HG02642 (cell line): ENCODE measurements around the gene UNC5C.

Experiments
- ATAC-seq: cut with Tn5 transposase; IDR thresholded peaks from one replicate; pipeline ENCODE4 v1.9.1; 2021; ENCODE audit warnings: mild to moderate bottlenecking; ENCODE audit not compliant: unreplicated experiment, poor library complexity

The UNC5C gene

DNA sequence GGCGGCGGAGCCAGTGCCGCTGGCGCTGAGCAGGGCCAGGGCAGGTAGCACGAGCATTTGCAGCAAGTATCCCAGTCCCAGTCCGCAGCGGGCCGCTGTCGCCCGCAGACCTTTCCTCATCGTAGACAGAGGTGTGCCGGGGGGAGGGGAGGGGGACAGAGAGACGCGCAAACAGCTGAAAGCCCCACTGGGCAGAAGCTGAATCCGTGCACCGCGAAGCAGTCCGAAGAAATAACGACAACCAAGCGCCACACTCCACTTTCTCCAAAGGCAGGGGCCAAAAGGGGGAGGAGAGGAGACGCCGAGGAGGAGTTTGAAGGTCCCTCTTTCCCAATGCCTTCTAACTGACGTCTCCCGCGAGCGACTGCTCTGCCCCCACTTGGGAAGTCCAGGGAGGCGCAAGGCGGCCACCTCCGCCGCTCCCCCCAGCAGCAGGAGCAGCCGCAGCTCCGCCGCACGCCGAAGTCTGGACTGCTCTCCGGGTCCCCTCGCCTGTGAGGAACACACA, at the start of gene UNC5C:
Gene UNC5C (minus strand): TSS at position 236 of the 508 bp plus-strand sequence.
- ATAC-seq, result peak; percentile 6

DNA sequence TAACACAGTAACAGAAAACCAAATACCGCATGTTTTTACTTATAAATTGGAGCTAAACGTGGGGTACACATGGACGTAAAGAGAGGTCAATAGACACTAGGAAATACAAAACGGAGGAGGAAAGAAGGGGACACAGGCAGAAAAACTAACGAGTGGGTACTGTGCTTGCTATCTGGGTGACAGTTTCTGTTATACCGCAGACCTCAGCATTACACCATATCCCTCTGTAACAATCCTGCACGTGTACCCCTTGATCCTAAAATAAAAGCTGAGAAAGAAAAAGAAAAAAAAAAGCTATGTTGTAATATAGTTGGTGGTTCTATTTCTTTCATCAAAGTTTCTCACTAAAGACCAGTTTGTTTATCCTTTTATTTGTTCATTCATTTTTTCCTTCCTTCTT, 47.9 kb upstream of the UNC5C start:
- no peak for ATAC-seq

DNA sequence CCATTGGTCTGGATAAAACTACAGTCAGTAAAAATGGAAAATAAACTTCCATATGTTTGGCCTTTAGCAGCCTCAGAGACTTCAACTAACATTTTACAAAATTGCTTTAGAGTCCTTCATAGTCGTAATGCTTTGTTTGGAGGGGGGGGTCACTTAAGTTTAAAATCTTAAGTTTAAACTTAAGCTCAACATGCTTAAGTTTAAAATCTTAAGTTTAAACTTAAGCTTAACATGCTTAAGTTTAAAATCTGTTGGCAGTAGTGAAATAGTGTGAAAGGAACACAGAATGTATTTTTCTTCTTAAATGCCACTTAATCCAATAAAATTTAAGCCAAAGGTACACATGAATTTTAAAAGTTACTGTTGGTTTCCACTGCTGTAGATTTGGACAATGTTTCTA, 45.9 kb upstream of the UNC5C start:
- no peak for ATAC-seq

DNA sequence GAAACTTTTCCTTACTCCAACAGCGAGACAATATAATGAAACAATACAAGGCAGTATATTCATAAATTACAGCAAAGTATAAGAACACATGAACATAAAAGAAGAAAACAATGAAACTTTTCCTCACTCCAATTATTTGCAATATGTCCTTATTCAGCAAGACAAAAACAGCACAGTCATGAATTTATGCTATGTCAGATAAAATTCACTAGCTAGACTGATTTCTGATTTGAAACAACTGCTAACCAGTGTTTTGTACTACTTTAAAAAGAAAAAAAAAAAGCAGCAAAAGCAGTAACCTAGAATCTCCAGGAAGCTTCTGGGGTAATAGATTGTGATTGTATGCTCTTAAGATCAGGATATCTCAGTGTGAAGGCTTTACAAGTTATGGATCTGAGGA, 45.2 kb upstream of the UNC5C start:
- no peak for ATAC-seq

DNA sequence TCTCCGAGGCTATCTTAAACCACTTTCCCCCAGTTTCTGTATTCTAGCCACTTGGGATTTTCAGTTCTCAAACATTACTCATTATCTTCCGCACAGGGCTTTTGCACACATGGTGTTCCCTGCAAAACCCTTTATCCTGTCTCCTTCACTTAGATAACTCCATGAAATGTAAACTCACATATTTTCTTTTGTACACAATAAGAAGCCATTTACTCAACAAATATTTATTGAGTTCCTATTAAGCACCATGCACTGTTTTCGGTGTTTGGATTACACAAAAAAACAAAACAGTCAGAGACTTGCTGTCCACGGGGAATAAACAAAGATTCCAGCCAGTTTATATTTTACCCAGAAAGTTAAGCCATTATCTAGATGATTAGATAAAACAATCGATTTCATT, 42.5 kb upstream of the UNC5C start:
- no peak for ATAC-seq

DNA sequence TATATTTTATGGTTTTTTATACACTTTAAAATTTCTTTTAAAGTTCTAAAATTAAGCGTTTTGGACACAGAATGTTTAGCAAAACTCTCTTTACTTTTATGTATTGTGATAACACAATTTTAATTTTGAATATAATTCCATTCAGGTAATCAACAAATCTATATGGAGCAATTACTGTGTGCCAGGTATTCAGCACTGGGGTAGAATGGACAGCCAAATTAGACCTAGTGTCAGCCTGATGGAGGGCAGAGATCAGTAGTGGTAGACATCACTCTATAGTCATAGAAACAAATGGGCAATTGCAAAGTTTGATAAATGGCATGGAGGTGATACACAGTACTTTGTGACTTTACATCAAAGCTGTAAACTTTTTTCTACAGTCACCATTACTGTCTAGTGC, 41.8 kb upstream of the UNC5C start:
- no peak for ATAC-seq

DNA sequence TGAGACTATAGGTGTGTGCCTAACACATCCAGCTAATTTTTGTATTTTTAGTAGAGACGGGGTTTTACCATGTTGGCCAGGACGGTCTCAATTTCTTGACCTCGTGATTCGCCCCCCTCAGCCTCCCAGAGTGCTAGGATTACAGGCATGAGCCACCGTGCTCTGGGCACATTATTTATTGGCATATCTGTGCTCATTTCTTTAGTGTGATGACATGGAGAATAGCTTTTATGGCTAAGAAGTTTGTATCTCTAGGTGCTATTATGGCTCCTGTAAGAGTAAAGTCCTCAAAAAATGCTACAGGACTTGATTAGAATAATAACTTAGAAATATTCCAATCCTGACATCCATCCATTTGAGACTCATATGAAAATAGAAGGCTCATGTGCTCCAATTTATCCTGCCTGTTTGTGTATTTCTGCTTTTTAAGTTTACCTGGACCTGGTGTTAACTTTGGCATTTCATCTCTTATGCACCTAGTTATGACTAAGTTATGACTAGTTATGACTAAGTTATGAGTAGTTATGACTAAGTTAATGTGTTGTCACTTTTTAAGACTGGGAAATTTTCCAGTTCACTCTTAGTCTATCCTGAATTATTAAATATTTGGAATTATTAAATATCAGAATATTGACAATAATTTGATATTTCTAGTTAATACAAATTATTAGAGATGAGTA, 36.4 kb upstream of the UNC5C start:
- no peak for ATAC-seq

DNA sequence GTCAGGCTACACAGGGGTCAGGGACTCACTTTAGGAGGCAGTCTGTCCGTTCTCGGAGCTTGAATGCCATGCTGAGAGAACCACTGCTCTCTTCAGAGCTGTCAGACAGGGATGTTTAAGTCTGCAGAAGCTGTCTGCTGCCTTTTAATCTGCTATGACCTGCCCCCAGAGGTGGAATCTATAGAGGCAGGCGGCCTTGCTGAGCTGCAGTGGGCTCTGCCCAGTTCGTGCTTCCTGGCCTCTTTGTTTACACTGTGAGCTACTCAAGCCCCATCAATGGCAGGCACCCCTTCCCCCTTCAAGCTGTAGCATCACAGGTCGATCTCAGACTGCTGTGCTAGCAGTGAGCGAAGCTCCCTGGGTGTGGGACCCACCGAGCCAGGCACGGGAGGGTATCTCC, 31.5 kb upstream of the UNC5C start:
- no peak for ATAC-seq

DNA sequence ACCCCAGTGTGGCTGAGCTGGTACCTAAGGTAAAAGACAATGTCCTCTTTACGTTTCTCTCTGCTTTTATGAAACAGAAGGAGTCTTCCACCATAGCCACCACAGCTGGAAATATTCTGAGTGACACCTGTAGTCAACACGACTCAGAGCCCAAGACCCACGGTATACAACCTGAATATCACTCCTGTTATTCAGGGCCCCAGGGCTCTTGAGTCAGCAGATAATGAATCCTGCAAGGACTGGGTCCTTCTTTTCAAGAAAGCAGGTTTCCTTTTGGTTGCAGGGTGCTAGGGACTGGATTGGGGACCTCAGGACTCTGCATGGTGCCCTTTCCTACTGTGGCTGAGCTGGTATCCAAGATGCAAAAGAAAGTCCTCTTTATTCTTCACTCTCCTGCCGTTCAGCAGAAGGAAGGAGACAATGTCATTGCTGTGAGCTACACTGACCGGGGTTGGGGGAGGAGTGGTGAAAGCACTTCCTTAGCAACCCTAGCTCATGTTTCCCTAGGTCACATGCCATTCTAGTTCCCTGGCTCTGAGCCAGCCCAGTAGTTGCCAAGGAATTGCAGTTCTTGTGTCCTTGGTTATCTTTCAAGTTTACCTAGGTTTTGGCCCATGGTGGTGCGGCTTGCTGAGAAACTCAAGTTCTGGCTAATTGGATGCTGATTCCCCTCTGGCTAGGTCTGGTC, 23.7 kb upstream of the UNC5C start:
- ATAC-seq, result no peak

DNA sequence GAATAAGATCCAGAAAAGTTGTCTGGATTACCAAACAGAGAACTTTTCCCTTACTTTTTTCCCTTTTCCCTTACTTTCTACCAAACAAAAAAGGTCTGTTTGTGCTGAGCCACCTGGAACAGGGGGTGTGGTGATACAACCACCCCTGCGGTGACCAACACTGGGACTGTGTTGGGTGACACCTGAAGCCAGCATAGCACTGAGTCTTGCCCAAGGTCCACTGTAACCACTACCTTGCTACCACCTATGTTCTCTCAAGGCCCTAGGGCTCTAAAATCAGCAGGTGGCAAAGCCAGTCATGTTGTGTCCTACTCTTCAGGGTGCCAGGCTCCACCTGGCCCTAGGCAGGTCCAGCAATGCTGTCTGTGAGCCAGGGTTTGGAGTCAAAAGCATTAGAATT, 22.8 kb upstream of the UNC5C start:
- ATAC-seq, result no peak

DNA sequence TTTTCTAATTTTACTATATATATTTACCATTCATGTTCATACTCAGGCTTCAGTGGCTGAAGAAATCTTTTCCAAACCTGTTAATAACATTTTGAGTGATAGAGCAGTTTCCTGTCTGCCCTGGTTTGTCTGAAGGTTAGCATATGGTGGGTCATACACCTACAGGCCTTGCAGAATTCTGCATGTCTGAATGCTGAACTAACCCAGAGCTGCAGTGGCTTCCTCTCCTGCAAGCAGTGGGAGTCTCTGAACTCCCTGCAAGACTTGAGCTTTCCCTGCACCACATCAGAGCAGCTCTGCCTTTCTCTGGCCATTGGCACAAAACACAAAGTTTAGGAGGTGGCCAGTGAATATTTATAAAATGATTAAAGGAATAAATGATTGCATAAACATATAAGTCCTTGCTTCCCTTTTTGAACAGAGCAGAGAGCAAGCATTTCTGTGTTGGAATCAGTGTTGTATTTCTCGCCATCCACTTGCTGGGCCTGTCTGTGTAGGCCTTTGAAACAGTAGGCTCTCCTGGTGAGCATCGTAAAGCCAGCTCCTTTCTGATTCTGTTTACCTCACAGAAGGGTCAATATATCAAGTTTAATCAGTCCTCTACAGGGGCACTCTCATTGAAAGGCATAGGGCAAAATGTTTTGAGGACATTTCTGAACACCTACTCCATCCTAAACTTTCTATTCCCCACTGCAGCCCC, 15.0 kb upstream of the UNC5C start:
- ATAC-seq, result no peak

DNA sequence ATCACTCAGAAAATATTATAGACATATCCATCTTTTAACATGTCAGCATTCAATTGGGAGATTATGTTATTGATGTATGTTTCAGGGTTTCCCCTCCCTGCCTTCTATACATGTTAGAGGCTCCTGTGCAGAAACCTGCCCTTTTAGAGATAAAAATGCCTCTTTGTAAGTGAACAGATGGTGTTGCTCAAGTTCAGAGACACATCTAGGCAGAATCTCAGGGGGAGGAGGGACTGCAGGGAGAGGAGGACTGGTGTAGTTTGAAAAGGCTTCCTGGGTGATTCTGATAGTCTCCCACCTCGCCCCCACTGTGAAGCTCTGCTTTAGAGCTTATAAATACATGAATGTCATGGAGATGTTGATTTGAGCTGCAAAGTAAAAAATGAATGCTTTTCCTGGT, 12.0 kb upstream of the UNC5C start:
- no peak for ATAC-seq

DNA sequence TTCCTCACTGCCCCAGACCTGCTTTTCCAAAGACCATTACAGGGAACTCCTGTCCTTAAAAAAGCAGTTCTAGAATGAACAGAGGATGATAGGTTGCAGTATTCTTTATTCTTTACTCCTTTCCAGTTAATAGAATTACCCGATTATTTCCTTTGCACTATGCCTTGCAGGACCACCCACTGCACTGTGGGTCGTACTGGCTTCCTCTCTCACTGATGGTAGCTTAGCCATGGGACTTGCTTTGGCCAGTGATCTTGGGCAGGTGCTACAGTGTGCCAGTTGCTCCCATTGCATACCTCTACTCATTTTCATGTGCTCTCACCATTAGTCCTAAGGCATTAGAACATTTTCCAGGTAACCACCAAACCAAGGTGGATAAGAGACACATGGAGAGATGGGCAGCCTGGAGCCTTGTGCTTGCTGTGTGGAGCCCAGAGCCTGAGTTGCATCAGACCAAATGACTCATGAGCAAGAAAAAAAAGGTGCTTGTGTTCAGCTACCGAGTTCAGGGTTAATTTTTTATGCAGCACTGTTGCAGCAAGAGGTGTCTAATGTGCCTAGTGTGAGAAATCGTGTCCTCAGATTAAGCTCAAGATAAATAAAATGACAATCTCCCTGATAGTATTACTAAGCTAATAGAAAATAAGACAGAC, 7.6 kb upstream of the UNC5C start:
- ATAC-seq, result no peak

DNA sequence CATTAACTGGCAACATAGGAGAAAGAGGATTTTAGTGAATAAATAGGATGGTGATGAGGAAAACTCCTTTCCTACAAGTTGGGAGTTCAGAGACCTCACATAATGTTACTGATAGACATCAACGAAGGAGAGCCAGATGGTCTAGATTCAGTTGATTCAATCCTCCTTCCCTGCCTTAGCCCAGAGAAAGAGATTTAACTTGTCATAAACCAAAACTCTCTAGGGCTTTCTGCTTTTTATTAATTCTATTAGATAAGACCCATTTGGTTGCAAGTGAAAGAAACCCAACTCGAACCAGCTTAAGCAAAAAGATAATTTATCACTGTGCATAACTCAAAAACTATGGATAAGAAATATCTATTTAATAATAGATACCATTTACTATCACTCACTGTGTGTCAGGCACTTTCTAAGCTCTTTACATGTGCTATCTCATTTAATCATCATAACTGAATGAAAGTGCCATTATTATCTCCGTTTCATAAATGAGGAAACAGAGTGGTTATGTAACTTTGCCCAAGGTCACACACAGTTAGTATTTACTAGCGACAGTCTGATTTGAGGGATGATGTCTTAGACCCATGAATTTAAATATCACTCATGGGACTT, 4.3 kb upstream of the UNC5C start:
- no peak for ATAC-seq

DNA sequence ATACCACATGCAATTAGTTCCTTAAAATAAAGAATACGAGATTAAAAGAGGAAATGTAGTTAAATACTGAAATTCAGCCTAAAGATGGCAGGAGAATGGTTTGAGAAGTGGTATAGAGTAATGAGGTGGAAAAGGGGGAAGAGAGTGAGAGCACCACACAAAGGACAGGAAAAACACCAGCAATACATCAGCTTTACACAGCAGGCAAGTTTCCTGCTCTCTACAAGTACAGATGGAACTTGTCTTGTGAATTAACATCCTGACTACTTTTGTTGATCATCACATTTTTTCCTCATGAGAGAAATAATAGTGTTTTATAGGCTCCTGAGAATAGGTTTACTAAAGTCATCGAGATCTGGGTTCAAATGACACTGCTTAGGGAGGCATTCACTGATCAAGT, 2.9 kb upstream of the UNC5C start:
- ATAC-seq, result no peak

DNA sequence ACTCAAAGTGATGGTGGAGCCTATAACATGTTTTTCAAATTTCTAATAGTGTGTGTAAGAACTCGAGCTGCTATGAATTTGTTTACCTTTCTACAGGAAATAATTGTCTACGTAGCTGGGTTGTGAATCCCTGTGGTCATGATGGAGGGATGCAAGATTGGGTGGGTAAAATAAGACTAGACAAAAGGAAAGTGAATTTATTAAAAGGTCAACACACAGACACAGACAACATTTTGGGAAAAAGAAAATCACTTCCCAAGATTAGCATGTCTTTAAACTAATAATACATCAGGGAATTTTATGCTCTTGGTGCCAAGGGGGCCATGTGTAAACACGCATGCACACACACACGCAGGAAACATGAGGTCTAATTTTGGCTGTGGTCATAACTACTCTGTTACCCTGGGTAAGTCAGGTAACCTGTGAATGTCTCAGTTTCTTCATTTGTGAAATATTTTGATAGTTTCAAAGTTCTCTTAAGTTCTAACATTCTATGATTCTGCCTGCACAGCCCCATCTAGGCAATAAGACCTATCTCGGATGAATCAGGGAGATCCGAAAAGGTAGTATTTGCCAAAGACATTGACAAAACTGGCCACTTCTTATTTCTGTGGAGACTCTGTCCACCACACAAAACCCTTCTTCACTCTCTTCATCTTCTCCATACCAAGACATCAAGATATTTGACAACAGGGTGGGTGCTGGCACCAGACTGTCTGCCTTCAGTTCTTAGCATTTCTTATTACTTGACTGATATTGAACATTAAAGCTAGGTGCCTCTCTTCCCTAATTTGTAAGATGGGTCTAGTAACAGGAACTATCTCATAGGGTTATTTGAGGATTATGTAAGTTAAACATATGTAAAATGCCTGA, 1.6 kb upstream of the UNC5C start:
- ATAC-seq, result no peak

DNA sequence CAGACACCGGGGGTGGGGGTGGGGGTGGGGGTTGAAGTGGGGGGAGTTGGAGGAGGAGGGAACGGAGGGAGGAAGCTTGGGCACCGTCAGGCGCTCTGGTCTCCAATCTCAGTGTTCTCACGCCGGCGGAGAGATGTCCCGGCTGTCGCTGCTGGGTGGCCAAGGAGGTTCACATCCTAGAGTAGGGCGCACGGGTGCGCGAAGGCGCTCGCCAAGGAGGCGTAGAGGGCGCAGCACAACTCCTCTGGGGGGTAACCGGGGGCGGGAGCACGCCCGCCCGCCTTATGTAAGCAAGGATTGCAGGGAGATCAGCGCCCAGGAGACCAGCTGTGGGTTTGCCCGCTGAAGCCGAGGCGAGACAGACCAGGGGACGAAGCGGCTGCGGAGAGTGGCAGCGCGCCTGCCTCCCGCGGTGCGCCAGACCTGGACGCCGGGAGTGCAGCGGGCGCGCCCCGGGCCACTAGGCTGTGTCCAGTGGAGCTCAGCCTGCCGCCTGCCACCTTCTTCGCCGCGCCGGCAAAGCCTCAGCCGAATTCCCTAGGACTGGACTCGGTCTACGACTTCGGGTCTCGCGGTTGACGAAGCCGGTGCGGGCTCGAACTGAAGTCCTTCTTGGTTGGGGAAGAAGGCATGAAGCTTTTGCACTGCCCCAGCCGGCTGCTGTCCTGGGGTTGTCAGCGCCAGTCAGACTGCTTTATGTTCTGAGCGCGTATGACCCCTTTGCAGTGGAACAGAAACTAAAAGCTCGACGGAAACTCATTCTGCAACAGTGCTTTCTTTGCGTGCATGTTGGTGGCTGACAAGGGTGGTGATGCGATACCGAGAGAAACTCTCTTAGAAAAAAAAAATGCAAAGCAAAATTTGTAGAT, 707 bp upstream of the UNC5C start:
- peak; percentile 95 for ATAC-seq

DNA sequence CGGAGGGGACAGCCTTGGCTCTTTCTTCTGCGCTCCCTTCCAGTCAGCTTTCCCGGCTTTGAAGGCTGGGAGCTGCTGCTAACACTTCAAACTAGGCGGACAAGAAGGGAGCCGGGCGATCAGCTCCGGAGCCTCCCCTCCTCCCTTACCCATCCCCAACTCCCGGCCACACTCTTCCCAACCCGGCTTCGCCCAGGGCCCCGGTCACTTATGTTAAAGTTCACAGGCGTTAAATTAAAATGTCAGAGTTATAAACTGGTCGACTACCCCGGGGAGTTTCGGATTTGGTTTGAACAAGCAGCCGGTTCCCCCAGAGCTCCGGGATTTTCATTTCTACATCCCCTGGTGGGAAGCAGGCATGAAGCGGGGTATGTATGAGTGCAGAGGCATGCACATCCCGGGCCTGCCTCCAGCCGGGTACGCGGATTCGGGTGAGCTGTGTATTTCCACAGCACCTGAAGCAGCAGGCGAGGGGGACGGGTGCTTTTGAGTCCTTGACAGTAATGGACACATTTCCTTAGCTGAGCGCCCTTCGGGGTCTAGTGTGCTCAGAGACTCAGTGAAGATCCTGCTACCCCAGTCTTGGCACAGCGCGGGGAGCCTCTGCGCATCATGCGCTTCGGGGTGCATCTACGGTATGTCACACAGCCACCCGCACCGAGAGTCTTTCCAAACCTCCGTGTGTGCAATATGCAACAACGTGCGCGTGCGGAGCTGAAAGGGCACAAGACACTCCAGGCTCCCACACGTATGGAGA, 880 bp downstream of the UNC5C start:
- ATAC-seq, result no peak
